ENCODE data around the gene UBE2S.

Gene UBE2S

DNA sequence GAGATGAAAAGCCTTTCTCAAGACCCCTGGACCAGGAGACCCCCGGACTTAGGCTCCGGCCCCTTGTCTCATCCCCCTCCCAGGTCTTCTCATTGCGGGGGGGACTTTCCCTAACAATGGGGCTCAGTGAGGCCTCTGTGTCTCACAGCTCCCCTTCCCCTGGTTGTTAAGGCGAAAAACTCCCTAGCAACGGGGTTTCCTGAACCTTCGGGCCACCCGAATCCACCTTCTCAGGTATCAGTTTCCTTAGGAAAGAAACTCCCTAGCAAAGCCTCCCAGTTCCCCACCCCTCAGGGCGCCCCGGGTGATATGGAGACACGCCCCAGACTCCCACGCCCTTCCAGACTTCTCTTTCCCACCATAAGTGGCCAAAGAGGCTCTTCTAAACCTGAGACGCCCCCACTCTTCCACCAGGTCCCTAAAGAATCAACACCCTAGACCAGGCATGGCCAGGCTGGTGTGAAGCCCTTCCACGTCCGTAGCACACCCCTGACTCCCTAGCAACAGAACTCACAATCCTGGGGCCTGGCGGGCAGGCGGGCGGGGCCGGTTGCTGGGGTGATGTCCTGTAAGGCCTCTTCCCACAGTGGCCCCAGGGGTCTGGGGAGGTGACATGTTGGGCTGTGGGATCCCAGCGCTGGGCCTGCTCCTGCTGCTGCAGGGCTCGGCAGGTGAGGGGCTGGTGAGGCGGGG lies 31.2 kb downstream of the UBE2S start, which contains the start of gene TMEM190:
TSS of gene TMEM190 (plus strand) at position 586 of the 693 bp plus-strand sequence. CDS start at position 614, 28 bp downstream.
- TF ChIP-seq SIN3A (IDR thresholded peaks at IDR 0.05; ENCODE audit: borderline replicate concordance, insufficient read depth, low read length) (no peak), FOXP2 (optimal IDR thresholded peaks at IDR 0.05; ENCODE audit: borderline replicate concordance, extremely low read depth, extremely low read length, insufficient read depth) (no peak), TAF1 (IDR thresholded peaks at IDR 0.05; ENCODE audit: borderline replicate concordance, insufficient read depth, low read length) (no peak), POLR2AphosphoS5 (IDR thresholded peaks at IDR 0.05; ENCODE audit: low read depth, low read length) (no peak), REST (IDR thresholded peaks at IDR 0.05; ENCODE audit: insufficient read depth in 1 of 2, low read depth in 2 of 2, low read length in 2 of 2) (no peak)

DNA sequence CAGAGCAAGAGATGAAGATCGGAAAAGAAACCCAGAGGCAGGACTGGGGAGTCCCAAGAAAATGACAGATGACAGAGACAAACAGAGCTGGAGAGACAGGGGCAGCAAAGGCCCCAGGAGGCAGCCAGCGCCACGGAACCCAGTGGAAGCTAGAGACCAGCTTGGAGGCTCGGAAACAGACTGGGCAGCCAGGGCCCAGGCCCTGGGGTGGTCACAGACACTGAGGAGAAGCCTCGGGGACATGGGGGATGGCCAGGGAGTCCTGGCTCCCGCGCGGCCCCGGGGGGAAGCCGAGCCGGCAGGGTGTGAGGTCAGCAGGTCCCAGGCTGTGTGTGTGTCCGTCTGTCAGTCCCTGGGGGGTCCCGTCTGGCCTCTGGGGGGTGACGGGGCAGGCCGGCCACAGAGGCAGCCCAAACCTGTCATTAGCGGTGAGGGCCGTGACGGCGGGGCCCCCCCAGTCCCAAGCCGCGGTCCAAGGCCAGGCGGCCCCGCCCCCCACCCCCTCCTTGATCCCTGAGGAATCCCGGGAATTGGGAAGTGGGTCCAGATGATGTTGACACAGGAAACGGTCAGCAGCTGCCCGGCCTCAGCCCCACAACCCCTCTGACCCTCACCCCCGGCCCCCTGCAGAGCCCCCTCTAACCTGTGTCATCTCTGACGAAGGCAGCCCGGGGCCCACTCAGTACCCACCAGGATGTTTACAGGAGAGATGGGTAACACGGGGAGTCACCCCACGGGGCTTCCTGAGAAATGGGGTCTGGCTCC lies 33.4 kb downstream of the UBE2S start:
- no peak for TF ChIP-seq FOXP2 (optimal IDR thresholded peaks at IDR 0.05; ENCODE audit: borderline replicate concordance, extremely low read depth, extremely low read length, insufficient read depth)
- TF ChIP-seq TAF1 (IDR thresholded peaks at IDR 0.05; ENCODE audit: borderline replicate concordance, insufficient read depth, low read length), result no peak
- no peak for TF ChIP-seq POLR2AphosphoS5 (IDR thresholded peaks at IDR 0.05; ENCODE audit: low read depth, low read length)
- no peak for TF ChIP-seq SIN3A (IDR thresholded peaks at IDR 0.05; ENCODE audit: borderline replicate concordance, insufficient read depth, low read length)
- TF ChIP-seq REST (IDR thresholded peaks at IDR 0.05; ENCODE audit: insufficient read depth in 1 of 2, low read depth in 2 of 2, low read length in 2 of 2), result no peak

DNA sequence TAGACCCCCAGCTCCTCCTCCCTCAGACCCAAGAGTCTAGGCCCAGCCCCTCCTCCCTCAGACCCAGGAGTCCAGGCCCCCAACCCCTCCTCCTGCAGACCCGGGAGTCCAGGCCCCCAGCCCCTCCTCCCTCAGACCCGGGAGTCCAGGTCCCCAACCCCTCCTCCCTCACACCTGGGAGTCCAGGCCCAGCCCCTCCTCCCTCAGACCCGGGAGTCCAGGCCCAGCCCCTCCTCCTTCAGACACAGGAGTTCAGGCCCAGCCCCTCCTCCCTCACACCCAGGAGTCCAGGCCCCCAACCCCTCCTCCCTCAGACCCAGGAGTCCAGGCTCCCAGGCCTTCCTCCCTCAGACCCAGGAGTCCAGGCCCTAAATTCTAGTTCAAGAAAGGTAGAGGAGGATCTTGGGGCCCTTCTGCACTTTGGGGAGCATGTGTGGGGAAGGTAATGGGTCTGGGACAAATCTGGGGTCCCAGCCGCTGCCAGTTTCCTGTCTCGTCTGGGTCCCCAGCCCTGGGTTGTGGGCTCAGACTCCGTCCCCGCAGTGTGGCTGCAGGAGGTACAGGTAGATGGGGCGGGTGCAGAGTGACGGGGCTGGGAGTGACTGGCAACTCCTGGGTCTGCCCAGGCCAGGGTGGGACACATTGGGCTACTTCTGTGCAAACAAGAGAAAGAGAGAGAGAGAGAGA lies 34.1 kb downstream of the UBE2S start:
- no peak for TF ChIP-seq REST (IDR thresholded peaks at IDR 0.05; ENCODE audit: insufficient read depth in 1 of 2, low read depth in 2 of 2, low read length in 2 of 2)
- TF ChIP-seq TAF1 (IDR thresholded peaks at IDR 0.05; ENCODE audit: borderline replicate concordance, insufficient read depth, low read length), result no peak
- no peak for TF ChIP-seq FOXP2 (optimal IDR thresholded peaks at IDR 0.05; ENCODE audit: borderline replicate concordance, extremely low read depth, extremely low read length, insufficient read depth)
- TF ChIP-seq POLR2AphosphoS5 (IDR thresholded peaks at IDR 0.05; ENCODE audit: low read depth, low read length), result no peak
- TF ChIP-seq SIN3A (IDR thresholded peaks at IDR 0.05; ENCODE audit: borderline replicate concordance, insufficient read depth, low read length), result no peak

DNA sequence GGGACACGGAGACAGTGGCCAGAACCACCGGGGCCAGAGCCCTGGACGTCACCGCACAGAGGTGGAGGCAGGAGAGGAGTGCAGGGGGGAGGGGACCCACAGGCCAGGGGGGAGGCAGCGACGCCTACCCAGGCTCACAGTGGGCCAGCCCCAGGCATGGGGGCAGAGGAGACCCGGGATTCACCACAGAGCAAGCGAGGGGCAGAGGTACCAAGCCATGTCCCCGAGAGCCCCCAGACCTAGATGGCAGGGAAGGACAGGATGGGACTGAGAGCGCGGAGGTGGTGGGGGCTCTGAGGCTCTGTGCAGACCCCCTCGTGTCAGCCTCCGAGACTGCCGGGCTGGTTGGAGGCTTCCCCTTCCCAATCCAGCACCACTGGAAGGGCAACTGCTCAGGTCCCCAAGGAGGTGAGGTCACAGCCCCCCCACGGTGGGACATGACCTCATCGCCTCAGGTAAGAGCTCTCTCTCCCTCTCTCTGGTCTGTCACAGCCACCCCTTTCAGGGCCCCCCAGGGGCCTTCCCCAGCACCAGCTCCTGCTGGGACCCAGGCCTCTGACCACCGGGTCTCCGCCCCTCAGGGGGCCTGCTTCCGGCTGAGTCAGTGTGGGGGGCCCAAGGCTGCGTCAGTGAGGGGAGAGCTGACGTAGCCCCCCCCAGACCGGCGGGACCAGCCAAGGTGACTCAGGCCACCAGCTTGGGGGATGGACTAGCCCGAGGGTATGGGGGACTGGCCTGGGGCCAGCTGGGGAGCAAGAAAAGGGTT lies 35.1 kb downstream of the UBE2S start:
- TF ChIP-seq SIN3A (IDR thresholded peaks at IDR 0.05; ENCODE audit: borderline replicate concordance, insufficient read depth, low read length) (no peak), FOXP2 (optimal IDR thresholded peaks at IDR 0.05; ENCODE audit: borderline replicate concordance, extremely low read depth, extremely low read length, insufficient read depth) (no peak), TAF1 (IDR thresholded peaks at IDR 0.05; ENCODE audit: borderline replicate concordance, insufficient read depth, low read length) (no peak), REST (IDR thresholded peaks at IDR 0.05; ENCODE audit: insufficient read depth in 1 of 2, low read depth in 2 of 2, low read length in 2 of 2) (no peak), POLR2AphosphoS5 (IDR thresholded peaks at IDR 0.05; ENCODE audit: low read depth, low read length) (no peak)
